ENCODE data around the gene LHPP. TPM values are rescaled to one million over a fixed set of nuclear protein-coding genes. Genes with fewer than 3 reads are reported as not detected.

The LHPP gene
- total RNA-seq, 1 donor from 2014 or later, result 16.2 TPM

DNA sequence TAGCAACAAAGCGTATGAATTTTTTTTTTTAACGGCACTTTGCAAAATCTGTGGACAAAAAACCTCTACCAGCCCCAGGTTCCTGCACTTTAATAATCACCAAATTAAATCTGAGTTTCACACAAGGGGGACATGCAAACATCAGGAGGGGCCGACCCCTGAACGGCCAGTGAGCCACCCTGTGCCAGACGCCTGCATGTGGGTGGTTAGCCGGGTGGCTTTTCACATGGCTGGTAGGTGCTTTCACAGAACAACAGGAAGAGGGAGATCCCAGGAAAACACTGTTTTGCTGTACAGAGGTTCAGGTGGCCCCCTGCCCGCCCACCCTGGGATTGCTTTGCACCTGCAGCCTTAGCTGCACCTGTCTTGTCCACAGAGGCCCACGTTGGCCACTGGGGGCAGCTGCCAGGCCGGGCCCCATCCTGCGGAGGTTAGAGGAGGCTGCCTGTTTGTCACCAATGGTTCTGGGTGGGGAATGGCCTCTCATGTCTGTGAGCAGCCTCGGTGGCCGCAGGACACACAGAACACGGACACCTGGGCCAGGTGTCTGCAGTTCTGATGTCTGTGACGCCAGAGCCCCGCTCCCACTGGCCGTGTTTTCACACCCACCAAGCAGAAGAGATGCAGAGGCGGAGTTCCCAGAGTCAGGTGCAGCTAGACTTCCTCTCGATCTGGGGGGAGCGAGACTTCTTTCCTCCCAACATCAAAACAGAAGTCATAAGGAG is 174.8 kb downstream of the LHPP start:
- Histone ChIP-seq H3K9me3 (peaks cover 3% of the 10 kb centered on the region), H3K27me3 (no peaks in the 10 kb centered on the region), H3K4me1 (peaks cover 54% of the 10 kb centered on the region), H3K4me3 (no peak overlapping the region), H3K27ac (no peak overlapping the region), H3K36me3 (no peaks in the 10 kb centered on the region)
- no peak for DNase-seq
- intact Hi-C loops (cut with DNase I), result no loop called here
- no peak for ATAC-seq
- TF ChIP-seq CTCF (IDR thresholded peaks at IDR 0.05), result no peak

- no peak for TF ChIP-seq CTCF (IDR thresholded peaks at IDR 0.05)
- Histone ChIP-seq H3K36me3 (no peaks in the 10 kb centered on the region), H3K9me3 (peaks cover 3% of the 10 kb centered on the region), H3K4me3 (no peak overlapping the region), H3K27ac (no peak overlapping the region), H3K4me1 (peaks cover 55% of the 10 kb centered on the region), H3K27me3 (no peaks in the 10 kb centered on the region)
- DNase-seq (no peak), ATAC-seq (no peak)
- intact Hi-C loops (cut with DNase I), result no loop called here
Measured at GRCh38 chr10:124637091-124637700, 175.6 kb downstream of the LHPP start.

- Histone ChIP-seq H3K36me3 (no peaks in the 10 kb centered on the region), H3K27ac (no peak overlapping the region), H3K4me3 (no peak overlapping the region), H3K27me3 (no peaks in the 10 kb centered on the region), H3K9me3 (peaks cover 3% of the 10 kb centered on the region), H3K4me1 (peaks cover 53% of the 10 kb centered on the region)
- no peak for TF ChIP-seq CTCF (IDR thresholded peaks at IDR 0.05)
- ATAC-seq, result no peak
- DNase-seq, result no peak
- intact Hi-C loops (cut with DNase I), result no loop called here
Measured at GRCh38 chr10:124637746-124638145, 176.1 kb downstream of the LHPP start.

GRCh38 chr10:124639206-124639605 is 177.6 kb downstream of the LHPP start:
- DNase-seq (no peak), ATAC-seq (no peak)
- Histone ChIP-seq H3K27me3 (no peaks in the 10 kb centered on the region), H3K36me3 (no peaks in the 10 kb centered on the region), H3K27ac (no peak overlapping the region), H3K4me1 (peaks cover 51% of the 10 kb centered on the region), H3K9me3 (peaks cover under 1% of the 10 kb centered on the region), H3K4me3 (no peak overlapping the region)
- TF ChIP-seq CTCF (IDR thresholded peaks at IDR 0.05), result no peak
- intact Hi-C loops (cut with DNase I), result no loop called here

- no peaks in the 10 kb centered on the region for H3K36me3 ChIP-seq
- H3K27ac ChIP-seq, result peak overlapping the region; percentile 77
- no peak for ATAC-seq
- TF ChIP-seq CTCF (IDR thresholded peaks at IDR 0.05), result no peak
- H3K4me1 ChIP-seq, result peaks cover 51% of the 10 kb centered on the region
- no peak for DNase-seq
- intact Hi-C loops (cut with DNase I), result loop anchor here (10.0 kb wide), 1 partner anchor 95 kb away; no protein-coding TSS in a partner anchor
- no peaks in the 10 kb centered on the region for H3K9me3 ChIP-seq
- H3K27me3 ChIP-seq, result no peaks in the 10 kb centered on the region
- H3K4me3 ChIP-seq, result no peak overlapping the region
Measured at GRCh38 chr10:124639646-124640045, 178.0 kb downstream of the LHPP start.

Data from upper lobe of right lung (tissue), 1 donor.